SK-N-MC (cell line): Measurements from ENCODE around the gene SREBF1.

Source experiments
- EZH2 ChIP-seq: fragments of 200-600 bp; sonication (generic); IDR thresholded peaks from one replicate; pipeline ENCODE4 v1.6.1; 2017; ENCODE audit warnings: antibody characterized with exemption
- FOXP2 ChIP-seq: optimal IDR thresholded peaks from 2 replicates; pipeline ENCODE3; 2011; ENCODE audit warnings: mild to moderate bottlenecking, moderate library complexity; ENCODE audit not compliant: insufficient read depth; ENCODE audit errors: extremely low read length, control extremely low read depth
- POLR2AphosphoS5 ChIP-seq: IDR thresholded peaks from 2 replicates; pipeline ENCODE4 v1.6.1; 2012; ENCODE audit warnings: mild to moderate bottlenecking, low read depth, low read length, borderline replicate concordance

DNA sequence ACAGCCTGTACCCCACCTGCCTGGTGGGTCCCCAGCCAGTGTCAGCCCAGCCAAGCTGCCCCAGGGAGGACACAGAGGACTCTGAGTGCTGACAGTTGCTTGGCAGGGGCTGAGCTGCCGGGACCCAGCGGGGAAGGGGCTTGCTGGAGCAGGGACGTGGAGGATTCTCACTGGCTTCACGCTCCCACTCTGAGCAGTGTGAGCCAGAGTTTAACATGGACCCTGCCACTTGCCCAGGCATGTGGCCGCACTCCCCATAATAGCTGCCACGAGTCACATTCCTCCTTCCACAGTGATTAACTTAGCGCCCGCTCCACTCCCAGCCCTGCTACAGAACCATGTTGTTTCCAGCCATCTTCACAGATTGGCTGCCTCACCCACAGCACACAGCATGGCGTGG, 31.2 kb downstream of the SREBF1 start:
- TF ChIP-seq POLR2AphosphoS5 = no peak
- TF ChIP-seq EZH2 = no peak
- no peak for TF ChIP-seq FOXP2
